Cerebellar nuclear complex (tissue), 1 donor: Measurements from ENCODE around the gene SLC26A1.

Source experiments
- DNase-seq, 2 experiments: peaks; one replicate each; lab custom pipeline; 2025; lab: John Stamatoyannopoulos, UW

The SLC26A1 gene

DNA sequence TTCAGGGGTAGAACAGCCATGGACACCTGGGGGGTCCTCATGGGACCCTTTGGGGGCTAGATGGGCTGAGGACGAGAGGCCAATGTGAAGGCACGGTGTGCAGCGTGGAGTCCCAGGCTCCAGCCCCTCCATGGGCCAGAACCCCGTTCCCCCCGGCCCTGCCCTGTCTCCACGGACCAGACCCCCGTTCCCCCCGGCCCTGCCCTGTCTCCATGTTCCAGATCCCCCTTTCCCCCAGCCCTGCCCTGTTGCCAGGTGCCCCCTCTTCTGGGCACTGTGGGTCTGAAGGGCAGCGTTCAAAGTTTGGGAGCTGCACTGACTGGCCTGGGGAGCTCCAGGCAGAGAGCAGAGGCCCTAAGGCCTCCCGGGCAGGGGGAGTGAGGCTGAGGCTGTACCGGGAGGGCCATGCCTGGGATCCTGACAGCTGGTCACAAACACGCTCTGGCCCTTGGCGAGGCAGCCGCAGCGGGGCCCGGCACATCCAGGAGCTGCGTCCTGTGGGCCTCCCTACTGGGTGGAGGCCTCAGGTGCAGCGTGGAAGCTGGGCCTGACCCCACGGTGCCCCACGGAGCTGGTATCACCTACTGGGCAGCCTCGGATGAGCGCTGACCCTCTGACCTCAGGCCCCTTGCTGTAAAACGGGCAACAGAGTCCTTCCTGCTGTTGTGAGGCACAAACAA lies 28.7 kb downstream of the SLC26A1 start:
- no peak for DNase-seq

DNA sequence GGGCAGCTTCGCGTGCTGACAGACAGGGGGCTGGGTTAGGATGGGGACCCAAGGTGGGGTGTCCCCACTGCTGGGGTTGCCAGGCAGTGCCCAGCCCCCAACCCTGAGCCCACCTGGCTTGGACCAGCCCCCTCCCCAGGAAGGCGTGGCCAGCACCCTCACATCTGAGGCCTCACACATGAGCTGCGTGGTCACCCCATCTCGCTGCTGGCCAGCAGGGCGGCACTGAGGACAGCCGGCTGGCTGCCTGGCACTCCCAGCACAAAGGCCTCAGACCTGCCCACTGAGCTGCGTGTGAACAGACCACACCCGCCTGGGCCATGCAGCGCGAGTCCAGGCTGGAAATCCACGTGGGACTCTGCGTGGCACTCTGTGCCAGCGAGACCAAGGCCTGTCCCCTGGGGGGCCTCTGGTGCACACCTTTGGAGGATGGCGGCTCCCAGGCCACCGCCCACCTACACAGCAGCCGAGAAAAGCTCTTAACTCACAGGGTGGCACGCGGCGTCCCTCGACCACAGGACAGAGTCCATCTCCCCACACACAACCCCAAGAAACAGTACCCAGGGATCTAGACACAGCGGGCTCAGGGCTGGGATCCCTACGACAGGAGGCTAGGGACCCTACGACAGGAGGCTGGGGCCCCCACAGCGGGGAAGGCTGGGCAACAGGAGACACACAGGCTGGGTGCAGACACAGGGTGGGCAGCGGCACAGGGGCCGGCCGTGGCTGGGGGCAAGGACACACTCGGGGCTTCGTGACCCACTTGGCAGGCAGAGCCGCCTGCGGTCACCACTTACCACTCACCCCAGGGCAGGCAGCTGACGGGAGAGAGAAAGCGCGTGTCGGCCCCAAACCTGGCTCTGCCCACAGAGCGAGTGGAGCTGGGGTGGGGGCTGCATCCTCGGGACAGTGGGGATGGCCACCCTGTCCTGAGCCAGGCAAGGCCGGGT lies 29.7 kb downstream of the SLC26A1 start:
- DNase-seq: no peak

DNA sequence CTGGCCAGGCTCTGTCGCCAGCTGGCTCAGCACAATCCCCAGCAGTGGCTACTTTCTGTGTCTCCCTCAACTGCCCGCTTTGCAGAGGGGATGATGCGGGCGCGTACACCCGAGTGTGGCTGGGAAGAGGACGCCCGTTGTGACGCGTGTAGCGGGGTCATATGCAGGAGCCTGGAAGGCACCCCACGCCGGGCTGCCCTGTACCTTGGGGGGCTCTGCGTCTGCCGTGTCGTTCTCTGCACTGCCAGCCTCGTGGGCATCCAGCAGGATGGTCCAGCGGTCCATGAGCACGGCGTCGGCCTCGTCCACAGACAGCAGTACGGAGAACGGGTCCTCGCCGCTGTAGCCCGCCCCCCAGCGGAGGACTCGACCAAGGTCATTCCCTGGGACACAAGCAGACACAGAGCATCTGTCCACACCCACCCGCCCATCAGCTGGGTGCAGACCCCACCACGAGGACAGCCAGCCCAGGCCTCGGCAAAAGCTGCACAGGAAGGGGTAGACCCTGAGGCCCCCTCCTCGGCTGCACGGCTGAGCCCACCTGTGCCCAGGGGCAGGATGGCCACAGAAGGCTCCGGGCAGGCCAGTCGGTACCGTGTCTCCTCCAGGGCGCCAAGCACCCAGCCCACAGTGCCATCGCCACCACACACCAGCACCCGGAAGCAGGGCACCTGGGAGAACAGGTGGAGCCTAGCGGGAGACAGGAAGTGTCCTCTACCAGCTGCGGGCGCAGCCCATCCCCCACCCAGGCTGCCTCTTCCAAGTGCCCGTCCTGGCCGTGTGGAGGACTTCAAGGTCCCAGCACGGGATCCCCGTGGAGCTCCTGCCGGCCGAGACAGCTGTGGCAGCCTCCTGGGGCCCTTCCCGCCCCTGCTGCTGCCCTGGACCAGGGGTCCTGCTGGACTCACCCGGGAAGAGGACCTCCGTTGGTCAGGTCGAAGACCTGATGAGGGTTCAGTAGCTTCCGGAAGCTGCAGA lies 30.7 kb downstream of the SLC26A1 start:
- no peak for DNase-seq

- peak in 1 of 2 experiments; percentile 14 for DNase-seq
Observed at GRCh38 chr4:961351-962230, 31.6 kb downstream of the SLC26A1 start.

DNA sequence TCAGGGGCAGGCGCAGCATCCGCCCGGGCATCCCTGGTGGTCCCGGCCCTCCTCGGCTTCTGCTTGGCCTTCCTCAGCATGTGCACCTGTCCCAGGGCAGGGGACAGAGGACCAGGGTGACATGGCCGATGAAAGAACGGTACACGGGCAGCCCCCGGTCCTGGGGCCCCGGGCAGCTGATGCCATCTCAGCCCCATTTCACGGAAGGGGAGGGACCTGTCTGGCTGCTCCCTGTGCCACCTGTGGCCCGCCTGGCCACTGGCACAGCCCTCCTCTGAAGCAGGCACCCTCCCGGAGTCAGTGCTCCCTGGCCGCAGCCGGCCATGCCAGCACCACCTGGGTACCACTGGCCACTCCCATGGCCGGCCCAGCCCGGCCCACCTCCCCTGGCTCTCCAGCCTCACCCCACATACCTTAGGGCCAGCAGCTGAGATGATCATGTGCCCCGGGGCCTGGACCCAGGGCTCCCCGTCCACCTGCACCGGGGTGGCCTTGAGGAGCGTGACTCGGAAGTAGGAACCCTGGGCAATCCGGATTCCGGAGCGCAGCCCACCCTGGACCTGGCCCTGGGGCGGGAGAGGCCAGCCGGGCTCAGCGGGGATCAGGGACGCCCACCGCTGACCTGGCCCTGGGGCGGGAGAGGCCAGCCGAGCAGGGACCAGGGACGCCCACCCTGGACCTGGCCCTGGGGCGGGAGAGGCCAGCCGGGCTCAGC lies 32.4 kb downstream of the SLC26A1 start:
- no peak for DNase-seq

DNA sequence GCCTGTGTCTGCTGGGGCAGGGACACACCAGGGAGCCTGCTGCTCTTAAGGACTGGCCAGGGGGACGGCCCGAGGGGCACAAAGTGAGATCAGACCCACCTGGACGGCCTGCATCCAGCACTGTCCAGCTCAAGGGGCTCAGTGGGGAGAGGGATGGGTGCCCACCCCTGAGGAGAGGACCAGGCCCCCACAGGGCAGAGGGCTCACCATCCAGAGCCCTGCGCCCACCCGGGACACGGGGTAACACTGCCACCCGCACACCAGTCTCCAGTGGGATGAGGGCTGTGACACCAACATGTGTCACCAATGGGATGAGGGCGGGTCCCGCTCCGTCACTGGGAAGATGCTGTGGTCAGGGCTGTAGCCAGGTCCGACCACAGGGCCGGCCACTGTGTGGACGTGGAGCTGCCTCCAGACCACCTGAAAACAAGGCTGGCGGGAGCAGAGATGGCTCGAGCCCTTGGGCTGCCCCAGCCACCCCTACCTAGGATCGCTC lies 33.0 kb downstream of the SLC26A1 start:
- no peak for DNase-seq

DNA sequence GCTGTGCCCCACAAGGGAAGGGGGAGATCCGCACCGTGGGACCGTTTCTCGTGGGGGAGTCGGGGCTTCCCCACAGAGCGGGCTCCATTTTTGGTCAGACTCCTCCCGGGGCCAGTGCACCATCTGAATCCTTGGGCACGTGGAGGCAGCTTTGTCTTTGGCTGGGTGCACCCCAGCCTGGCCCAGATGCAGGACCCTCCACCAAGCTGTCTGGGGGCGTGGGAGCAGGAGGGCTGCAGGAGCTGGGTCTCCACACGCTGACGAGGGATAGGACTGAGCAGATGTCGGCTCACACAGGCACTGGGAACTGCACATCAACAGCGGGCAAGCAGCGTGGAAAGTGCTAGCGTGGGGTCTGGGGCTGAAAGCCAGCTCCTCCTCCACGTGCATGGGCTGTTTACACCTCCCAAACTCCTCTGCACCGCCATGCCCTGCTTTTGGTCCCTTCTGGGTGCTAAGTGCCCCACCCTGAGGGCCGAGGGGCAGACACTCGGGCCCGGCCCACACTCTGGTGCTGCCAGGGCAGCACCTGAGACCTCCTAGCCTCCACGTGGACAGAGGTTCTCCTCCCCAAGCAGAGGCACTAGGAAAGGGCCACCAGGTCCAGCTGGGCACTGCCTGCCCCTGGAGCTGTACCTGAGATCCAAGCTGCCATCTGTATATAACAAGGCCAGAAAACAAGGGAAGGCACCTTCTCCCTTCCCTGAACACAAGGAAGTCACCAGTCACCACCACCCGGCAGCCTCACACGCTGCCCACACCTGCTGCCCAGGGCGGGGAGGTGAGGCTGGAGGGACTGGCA lies 33.7 kb downstream of the SLC26A1 start:
- DNase-seq: no peak

GRCh38 chr4:958696-959337 lies 34.4 kb downstream of the SLC26A1 start:
- DNase-seq: no peak

- no peak for DNase-seq
Observed at GRCh38 chr4:958314-958665, 34.9 kb downstream of the SLC26A1 start.

DNA sequence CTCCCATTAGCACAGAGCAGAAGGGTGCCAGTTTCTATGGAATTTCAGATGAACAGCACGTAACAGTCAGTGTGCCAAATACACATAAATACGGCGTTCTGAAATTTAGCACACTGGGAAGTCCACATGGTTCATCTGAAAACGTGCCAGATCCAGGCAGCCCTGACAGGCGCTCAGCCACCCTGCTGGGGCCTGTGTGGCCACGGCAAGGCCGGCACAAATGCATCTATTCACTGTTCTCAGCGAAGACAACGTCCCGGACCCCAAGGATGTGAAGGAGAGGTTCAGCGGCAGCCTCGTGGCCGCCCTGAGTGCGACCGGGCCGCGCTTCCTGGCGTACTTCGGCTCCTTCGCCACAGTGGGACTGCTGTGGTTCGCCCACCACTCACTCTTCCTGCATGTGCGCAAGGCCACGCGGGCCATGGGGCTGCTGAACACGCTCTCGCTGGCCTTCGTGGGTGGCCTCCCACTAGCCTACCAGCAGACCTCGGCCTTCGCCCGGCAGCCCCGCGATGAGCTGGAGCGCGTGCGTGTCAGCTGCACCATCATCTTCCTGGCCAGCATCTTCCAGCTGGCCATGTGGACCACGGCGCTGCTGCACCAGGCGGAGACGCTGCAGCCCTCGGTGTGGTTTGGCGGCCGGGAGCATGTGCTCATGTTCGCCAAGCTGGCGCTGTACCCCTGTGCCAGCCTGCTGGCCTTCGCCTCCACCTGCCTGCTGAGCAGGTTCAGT lies 35.5 kb downstream of the SLC26A1 start:
- peak; percentile 57 to 79 for DNase-seq

DNA sequence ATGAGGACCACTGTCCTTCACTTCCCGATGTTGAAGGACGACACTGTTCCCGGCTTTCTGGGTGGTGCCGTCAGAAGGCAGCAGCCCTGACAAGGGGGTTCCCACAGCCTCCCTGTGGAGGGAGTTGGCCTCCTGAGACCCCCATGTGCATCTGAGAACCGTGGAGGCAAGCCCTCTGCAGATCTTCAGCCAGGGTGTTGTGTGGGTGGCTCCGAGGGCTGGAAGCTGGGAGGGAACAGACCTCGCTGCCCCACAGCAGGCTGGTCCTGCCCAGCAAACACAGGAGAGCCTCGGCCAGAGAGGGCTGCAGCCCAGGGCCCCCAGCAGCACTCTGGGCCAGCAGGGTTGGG lies 36.0 kb downstream of the SLC26A1 start:
- DNase-seq: no peak

DNA sequence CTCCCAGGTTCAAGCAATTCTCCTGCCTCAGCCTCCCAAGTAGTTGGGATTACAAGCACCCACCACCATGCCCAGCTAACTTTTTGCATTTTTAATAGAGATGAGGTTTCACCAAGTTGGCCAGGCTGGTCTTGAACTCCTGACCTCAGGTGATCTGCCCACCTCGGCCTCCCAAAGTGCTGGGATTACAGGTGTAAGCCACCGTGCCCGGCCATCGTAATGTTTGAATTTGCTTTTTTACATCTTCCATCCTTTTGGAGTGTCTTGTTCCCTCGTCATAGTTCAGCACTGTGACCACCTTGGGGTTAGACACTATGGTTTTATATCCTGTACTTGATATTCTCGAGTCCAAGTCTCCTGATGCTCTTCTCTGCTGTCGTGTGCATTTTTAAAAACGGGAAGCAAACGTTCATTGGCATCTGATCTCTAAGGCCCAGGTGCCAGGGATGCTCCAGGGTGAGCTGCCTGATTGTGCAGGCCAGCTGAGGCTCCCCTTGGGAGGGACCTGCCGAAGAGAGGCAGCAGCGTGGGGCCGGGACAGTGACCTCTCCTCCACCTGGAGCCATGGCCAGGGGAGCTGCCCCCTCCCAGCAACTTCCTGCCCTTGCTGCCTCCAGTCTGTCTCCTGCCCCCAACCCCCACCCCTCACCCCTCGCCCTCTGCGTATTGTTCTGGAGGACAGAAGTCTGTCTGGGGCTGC lies 36.5 kb downstream of the SLC26A1 start:
- DNase-seq: no peak

DNA sequence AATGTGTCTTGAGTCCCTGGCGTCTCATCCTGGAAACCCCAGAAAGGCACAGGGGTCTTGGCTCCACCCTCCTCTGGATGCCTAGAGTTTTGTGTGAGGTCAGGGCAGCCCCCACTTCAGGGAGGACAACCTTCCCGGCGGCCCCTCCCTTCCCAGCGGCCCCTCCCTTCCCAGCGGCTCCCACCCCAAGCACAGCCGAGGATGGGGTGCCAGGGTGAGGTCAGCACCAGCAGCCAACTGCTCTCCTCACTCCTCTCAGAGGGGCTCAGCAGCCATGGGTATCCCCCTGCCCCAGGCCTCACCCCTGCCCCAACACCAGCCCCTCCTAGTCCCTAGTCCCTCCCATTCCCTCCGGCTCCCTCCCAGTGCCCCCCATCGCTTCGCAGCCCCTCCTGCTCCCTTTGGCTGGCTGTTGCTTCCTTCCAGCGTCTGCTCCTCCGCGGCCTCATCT lies 37.2 kb downstream of the SLC26A1 start:
- DNase-seq: no peak

DNA sequence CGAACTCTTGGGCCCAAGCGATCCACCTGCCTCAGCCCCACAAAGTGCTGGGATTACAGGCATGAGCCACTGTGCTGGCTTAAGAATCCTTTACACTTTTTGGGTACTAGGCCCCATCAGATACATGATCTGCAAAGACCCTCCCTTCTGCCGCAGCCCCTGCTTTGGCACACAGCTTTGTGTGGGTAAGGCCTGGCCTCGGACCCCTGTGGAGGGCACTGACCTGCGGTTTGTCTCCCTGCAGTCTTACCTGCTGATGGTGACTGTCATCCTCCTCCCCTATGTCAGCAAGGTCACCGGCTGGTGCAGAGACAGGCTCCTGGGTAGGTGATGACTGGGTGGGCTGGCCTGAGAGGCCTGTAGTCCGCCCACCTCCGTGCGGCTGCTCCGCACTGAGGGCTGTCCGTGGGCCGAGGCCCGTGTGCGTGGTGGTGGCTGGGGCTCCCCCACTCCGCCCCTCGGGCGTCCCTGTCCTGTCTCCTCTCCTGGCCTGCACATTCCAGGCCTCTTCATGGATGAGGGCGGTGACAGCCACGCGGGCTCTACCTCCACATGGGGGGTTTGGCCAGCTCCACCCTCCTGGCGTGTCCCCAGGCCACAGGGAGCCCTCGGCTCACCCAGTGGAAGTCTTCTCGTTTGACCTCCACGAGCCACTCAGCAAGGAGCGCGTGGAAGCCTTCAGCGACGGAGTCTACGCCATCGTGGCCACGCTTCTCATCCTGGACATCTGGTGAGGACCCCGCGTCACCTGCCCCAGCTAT lies 37.9 kb downstream of the SLC26A1 start:
- no peak for DNase-seq

DNA sequence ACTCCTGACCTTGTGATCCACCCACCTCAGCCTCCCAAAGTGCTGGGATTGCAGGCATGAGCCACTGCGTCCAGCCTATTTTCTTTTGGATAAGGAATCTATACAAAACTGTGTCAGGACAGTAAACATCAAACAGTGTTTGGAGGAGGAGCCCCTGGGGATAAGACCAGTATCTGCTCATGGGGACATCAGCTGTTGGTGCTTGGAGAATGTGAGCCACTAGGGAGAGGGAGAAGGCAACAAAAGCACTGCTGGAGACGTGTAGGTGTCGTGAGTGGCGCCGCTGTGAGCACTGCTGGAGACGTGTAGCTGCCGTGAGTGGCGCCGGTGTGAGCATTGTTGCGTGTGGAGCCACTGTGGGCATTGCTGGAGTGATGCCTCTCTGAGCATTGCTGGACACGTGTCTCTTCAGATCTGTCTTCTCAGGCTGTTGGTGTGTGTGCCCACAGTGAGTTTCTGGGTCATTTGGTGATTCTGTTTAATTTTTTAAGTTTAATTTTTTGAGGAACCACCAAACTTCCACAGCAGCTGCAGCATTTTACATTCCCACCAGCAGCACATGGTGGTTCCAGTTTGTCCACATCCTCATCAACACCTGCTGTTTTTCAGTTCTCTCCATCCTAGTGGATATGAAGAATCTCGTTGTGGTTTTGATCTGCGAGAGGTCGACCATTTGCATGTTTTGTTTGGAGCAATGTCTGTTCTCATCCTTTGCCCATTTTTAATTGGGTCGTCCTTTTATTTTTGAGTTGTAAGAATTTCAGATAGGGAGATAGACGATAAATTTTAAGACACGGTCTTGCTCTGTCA lies 38.8 kb downstream of the SLC26A1 start:
- DNase-seq: no peak

DNA sequence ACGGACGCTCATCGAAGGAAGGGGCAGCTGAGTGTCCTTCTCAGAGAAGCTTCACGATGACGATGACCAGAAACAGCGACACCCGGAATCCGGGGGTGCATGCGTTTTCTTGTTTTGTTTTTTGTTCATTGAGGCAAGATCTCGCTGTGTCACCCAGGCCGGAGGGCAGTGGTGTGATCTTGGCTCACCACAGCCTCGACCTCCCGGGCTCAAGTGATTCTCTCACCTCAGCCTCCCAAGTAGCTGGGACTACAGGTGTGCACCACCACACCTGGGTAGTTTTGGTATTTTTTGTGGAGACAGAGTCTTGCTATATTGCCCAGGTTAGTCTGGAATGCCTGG lies 39.7 kb downstream of the SLC26A1 start:
- no peak for DNase-seq
